Measurements from ENCODE around the gene SFI1.

DNA sequence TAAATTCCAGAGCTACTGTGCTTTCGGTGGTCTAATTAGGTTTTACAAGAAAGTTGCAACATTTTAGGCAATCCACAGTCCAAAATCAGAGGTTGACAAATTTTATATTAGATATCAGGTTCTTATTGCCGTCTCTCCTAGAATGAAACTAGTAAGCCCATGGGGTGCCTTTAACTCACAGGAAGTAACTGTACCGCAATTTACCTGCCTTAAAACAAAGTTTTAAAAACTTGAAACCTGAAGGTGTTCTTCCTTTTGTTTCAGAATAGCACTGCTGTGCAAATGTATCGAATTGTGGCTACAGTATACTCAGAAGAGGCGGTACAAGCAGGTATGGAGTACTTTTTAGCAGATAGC lies 88.4 kb downstream of the SFI1 start:
- no peak for TF ChIP-seq POLR2A (IDR thresholded peaks at IDR 0.05)
- TF ChIP-seq, protein P1, sequence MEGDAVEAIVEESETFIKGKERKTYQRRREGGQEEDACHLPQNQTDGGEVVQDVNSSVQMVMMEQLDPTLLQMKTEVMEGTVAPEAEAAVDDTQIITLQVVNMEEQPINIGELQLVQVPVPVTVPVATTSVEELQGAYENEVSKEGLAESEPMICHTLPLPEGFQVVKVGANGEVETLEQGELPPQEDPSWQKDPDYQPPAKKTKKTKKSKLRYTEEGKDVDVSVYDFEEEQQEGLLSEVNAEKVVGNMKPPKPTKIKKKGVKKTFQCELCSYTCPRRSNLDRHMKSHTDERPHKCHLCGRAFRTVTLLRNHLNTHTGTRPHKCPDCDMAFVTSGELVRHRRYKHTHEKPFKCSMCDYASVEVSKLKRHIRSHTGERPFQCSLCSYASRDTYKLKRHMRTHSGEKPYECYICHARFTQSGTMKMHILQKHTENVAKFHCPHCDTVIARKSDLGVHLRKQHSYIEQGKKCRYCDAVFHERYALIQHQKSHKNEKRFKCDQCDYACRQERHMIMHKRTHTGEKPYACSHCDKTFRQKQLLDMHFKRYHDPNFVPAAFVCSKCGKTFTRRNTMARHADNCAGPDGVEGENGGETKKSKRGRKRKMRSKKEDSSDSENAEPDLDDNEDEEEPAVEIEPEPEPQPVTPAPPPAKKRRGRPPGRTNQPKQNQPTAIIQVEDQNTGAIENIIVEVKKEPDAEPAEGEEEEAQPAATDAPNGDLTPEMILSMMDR (IDR thresholded peaks at IDR 0.05): no peak

Data from testis (tissue), 2 donors.